ENCODE results near the gene COMT. TPM values are rescaled to one million over a fixed set of nuclear protein-coding genes. Genes with fewer than 3 reads are reported as not detected.

Gene COMT
- total and polyA plus RNA-seq, 8 donors: 47.9 to 95.0 (median 62.3) TPM

- Histone ChIP-seq H3K27me3 (no peaks in the 10 kb centered on the region), H3K36me3 (peaks cover 0 to 5% (median 0%) of the 10 kb centered on the region in 3 donors), H3K4me3 (no peak overlapping the region), H3K9me3 (no peaks in the 10 kb centered on the region), H3K27ac (no peak overlapping the region), H3K4me1 (no peaks in the 10 kb centered on the region)
- intact Hi-C loops (cut with DNase I): loop anchor here in 2 of 3 donors (10.0 kb wide), 3 partner anchors 54 to 314 kb away; partner anchors contain the start of gene TANGO2 (in 1 of the 2)
- ATAC-seq (peak; percentile 65 to 79 (median 76)), DNase-seq (peak in 5 of 6 donors; percentile 38 to 90 (median 76)), FAIRE-seq (no peak)
- peak; percentile 83 to 91 (median 84) for TF ChIP-seq CTCF (IDR thresholded peaks at IDR 0.05)
- 49% methylated on average over 25 of the region's 25 CpGs for WGBS, 2 donors
Observed at GRCh38 chr22:19970479-19971275, 29.1 kb downstream of the COMT start.

DNA sequence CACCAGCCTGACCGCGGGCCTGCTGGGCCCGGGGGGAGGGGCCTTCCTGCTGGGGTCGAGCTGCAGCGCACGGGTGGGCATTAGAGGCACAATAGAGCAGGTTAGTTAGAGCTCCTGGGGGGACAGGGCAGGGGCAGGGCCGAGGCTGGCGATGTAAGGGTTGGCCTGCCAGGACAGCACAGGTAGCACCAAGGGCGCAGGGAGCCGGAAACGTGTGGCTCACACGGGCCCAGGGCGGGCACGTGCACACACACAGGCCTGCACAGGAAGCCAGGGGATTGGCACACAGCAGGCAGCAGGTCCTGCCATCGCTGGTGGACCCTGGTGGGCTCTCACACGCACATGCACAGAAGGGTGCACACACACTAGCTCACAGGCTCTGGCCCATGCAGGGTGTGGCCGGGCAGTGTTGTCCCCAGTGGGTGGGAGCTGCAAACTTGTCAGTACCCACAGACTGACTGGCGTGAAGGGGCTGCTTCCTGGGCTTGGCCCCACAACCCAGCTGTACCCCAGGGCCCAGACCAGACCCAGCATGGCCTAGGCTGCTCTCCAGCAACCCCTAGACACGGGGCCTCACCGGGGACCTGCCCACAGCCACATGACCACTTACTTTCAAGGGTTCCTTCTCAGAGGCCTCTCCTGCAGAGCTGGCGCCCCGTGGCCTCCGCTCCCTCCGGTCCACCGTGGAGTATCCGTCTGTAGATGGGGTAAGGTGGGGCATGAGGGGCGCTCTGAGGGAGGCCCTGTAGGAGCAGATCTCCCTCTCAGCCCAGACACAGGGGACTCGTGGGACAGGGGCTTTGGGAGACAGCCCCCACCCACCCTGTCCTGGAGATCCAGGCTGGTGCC lies 29.9 kb downstream of the COMT start:
- no peaks in the 10 kb centered on the region for H3K4me1 ChIP-seq
- no peak overlapping the region for H3K27ac ChIP-seq
- peak in 1 of 4 donors; percentile 2 for ATAC-seq
- intact Hi-C loops (cut with DNase I): loop anchor here in 2 of 3 donors (10.0 kb wide), 3 partner anchors 53 to 313 kb away; partner anchors contain the start of gene TANGO2 (in 1 of the 2)
- no peak for FAIRE-seq
- no peaks in the 10 kb centered on the region for H3K9me3 ChIP-seq
- no peak overlapping the region for H3K4me3 ChIP-seq
- WGBS, 2 donors: 73 to 79% methylated on average over 28 of the region's 28 CpGs
- no peak for TF ChIP-seq CTCF (IDR thresholded peaks at IDR 0.05)
- no peaks in the 10 kb centered on the region for H3K27me3 ChIP-seq
- peaks cover 0 to 5% (median 0%) of the 10 kb centered on the region in 3 donors for H3K36me3 ChIP-seq
- DNase-seq: peak in 2 of 6 donors; percentile 28 to 77

DNA sequence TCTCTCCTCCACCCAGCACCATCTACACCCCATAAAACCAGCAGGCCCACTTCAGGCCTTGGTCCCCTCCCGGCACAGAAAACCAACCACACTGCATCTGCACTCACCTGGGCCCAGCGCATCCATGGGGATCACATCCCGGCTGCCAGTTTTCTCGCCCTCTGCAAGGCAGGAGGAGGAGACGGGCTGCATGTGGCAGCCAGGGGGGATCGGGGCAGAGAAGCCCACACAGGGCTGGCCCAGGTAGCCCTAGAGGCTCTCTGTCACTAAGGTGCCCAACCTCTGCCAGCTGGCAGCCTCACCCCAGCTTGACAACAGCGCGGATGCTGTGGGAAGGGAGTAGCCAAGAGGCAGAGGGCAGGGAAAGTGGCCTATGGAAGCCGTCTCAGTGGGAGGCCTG lies 30.7 kb downstream of the COMT start:
- no peak for DNase-seq
- Histone ChIP-seq H3K27me3 (no peaks in the 10 kb centered on the region), H3K4me1 (no peaks in the 10 kb centered on the region), H3K36me3 (peaks cover 0 to 5% (median 0%) of the 10 kb centered on the region in 3 donors), H3K4me3 (no peak overlapping the region), H3K9me3 (no peaks in the 10 kb centered on the region), H3K27ac (no peak overlapping the region)
- FAIRE-seq: no peak
- TF ChIP-seq CTCF (IDR thresholded peaks at IDR 0.05): no peak
- ATAC-seq: no peak
- 86 to 89% methylated on average over 9 of the region's 9 CpGs for WGBS, 2 donors
- intact Hi-C loops (cut with DNase I): loop anchor here in 2 of 3 donors (10.0 kb wide), 3 partner anchors 53 to 313 kb away; partner anchors contain the start of gene TANGO2 (in 1 of the 2)

DNA sequence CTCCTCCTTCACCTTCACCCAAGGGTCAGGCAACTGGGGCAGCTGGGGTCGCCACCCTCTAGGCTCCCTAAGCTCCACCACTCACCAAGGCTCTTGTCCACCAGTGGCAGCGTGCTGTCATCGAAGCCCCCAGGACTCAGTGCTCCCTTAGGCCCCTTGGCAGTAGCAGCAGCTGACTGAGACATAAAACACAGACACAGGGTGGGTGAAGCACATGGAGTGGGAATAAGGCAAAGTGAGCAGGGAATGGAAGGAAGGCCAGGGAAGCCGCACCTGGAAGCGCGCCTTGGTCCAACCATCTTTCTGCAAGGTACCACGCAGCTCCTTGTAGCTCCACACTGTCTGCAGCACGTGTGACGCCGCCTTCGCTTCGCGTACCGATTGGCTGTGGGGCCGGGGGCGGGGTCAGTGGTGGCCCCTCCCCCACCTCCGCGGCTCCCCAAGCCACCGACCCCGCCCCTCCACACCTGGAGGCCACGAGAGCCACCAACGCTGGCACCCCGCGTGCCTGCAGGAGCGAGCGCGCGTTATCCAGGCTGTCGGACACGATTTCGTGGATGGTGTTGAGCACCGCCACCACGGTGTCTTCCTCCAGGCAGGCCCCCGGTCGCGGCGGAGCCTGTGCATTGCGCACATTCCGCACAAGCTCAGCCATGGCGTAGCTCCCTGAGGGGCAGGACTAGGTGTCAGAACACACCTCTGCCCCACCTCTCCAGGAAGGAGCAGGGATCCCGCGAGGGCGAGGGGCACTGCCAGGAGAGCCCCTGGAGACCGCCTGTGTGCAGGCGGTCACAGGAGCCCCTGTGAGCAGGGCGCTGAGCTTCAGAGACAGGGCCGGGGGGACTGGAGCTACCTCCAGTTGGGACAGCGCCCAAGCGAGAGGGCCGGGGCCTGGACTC lies 31.3 kb downstream of the COMT start:
- WGBS, 2 donors: 89 to 91% methylated on average over 48 to 50 of the region's 50 CpGs
- no peaks in the 10 kb centered on the region for H3K36me3 ChIP-seq
- DNase-seq (peak in 1 of 6 donors; percentile 45), FAIRE-seq (no peak), ATAC-seq (no peak)
- no peaks in the 10 kb centered on the region for H3K27me3 ChIP-seq
- H3K9me3 ChIP-seq: no peaks in the 10 kb centered on the region
- no peak overlapping the region for H3K27ac ChIP-seq
- no peaks in the 10 kb centered on the region for H3K4me1 ChIP-seq
- no peak for TF ChIP-seq CTCF (IDR thresholded peaks at IDR 0.05)
- no peak overlapping the region for H3K4me3 ChIP-seq
- intact Hi-C loops (cut with DNase I): loop anchor here in 2 of 3 donors (10.0 kb wide), 3 partner anchors 52 to 312 kb away; partner anchors contain the start of gene TANGO2 (in 1 of the 2)
